Bronchial epithelial cell (primary cell): Measurements from ENCODE around the gene OLFM2. TPM values are rescaled to one million over a fixed set of nuclear protein-coding genes. Genes with fewer than 3 reads are reported as not detected.

Experiments
- DNase-seq: peaks from one replicate; pipeline ENCODE4 v3.0.0-alpha.2; 2010; ENCODE audit warnings: low read depth
- FAIRE-seq: peaks from 2 replicates; lab custom pipeline; 2011; peaks lifted over from hg19 to GRCh38; lab: Jason Lieb, UNC
- H3K27me3 ChIP-seq: 2 replicates; pipeline ENCODE4 v1.5.1; 2011; ENCODE audit warnings: low read length; ENCODE audit not compliant: control insufficient read depth, insufficient read depth
- H3K36me3 ChIP-seq: 2 replicates; pipeline ENCODE4 v1.5.1; 2011; ENCODE audit warnings: low read length; ENCODE audit not compliant: control insufficient read depth, insufficient read depth
- H3K4me3 ChIP-seq: 2 replicates; pipeline ENCODE4 v1.5.1; 2011; ENCODE audit warnings: mild to moderate bottlenecking, low read depth, low read length, control low read depth
- CTCF ChIP-seq: IDR thresholded peaks from 2 replicates; pipeline ENCODE4 v1.5.1; 2011; ENCODE audit warnings: mild to moderate bottlenecking, moderate library complexity, low read length, control low read depth, inconsistent platforms; ENCODE audit not compliant: insufficient read depth, severe bottlenecking
- total RNA-seq: library from RNA; depleted of rRNA; stranded (reverse); fragments of >200 nt; gene quantifications from 2 replicates; pipeline ENCODE4 v1.2.1, GENCODE V29; 2014

The OLFM2 gene
- total RNA-seq, 1 donor from 2014 or later, result under 0.01 TPM

GRCh38 chr19:9941231-9941630 is 4.9 kb upstream of the OLFM2 start:
- Histone ChIP-seq H3K27me3 (peaks cover 3% of the 10 kb centered on the region), H3K36me3 (no peaks in the 10 kb centered on the region), H3K4me3 (no peak overlapping the region)
- FAIRE-seq (no peak), DNase-seq (no peak)
- TF ChIP-seq CTCF, result no peak

GRCh38 chr19:9940778-9941177 is 4.5 kb upstream of the OLFM2 start:
- Histone ChIP-seq H3K4me3 (no peak overlapping the region), H3K27me3 (peaks cover 3% of the 10 kb centered on the region), H3K36me3 (no peaks in the 10 kb centered on the region)
- no peak for FAIRE-seq
- no peak for DNase-seq
- no peak for TF ChIP-seq CTCF

GRCh38 chr19:9939301-9939913 is 3.1 kb upstream of the OLFM2 start:
- peaks cover 10% of the 10 kb centered on the region for H3K27me3 ChIP-seq
- no peak for TF ChIP-seq CTCF
- no peaks in the 10 kb centered on the region for H3K36me3 ChIP-seq
- FAIRE-seq (no peak), DNase-seq (no peak)
- no peak overlapping the region for H3K4me3 ChIP-seq

- no peak for FAIRE-seq
- H3K27me3 ChIP-seq, result peaks cover 10% of the 10 kb centered on the region
- no peaks in the 10 kb centered on the region for H3K36me3 ChIP-seq
- TF ChIP-seq CTCF, result no peak
- DNase-seq, result no peak
- no peak overlapping the region for H3K4me3 ChIP-seq
These were observed 691 bp upstream of the OLFM2 start for GRCh38 chr19:9937001-9937411.

- no peak for FAIRE-seq
- peaks cover 10% of the 10 kb centered on the region for H3K27me3 ChIP-seq
- DNase-seq, result no peak
- no peaks in the 10 kb centered on the region for H3K36me3 ChIP-seq
- TF ChIP-seq CTCF, result no peak
- H3K4me3 ChIP-seq, result peak overlapping the region; percentile 9
These were observed 599 bp downstream of the OLFM2 start for GRCh38 chr19:9935506-9936325.
